HG03045 (cell line): ENCODE results near the gene IPO8.

Experiments
- ATAC-seq: cut with Tn5 transposase; IDR thresholded peaks from one replicate; pipeline ENCODE4 v1.9.1; 2021; ENCODE audit warnings: mild to moderate bottlenecking, moderate library complexity; ENCODE audit not compliant: unreplicated experiment

Gene IPO8

GRCh38 chr12:30695199-30696102, at the start of gene IPO8:
IPO8 (minus strand) TSS chr12:30695869; CDS start chr12:30695647, 222 bp downstream.
- peak; percentile 77 for ATAC-seq

GRCh38 chr12:30744321-30744720, 48.7 kb upstream of the IPO8 start:
- no peak for ATAC-seq

- ATAC-seq, result no peak
These were observed 44.6 kb upstream of the IPO8 start for GRCh38 chr12:30740274-30740673.

GRCh38 chr12:30739020-30739419, 43.4 kb upstream of the IPO8 start:
- ATAC-seq, result no peak

GRCh38 chr12:30732954-30733637, 37.4 kb upstream of the IPO8 start:
- ATAC-seq, result no peak

- ATAC-seq, result no peak
These were observed 34.3 kb upstream of the IPO8 start for GRCh38 chr12:30730011-30730410.

GRCh38 chr12:30729547-30729946, 33.9 kb upstream of the IPO8 start:
- ATAC-seq, result no peak

- ATAC-seq, result no peak
These were observed 31.0 kb upstream of the IPO8 start for GRCh38 chr12:30726647-30727046.

- no peak for ATAC-seq
These were observed 30.1 kb upstream of the IPO8 start for GRCh38 chr12:30725739-30726138.

GRCh38 chr12:30719060-30719459, 23.4 kb upstream of the IPO8 start:
- no peak for ATAC-seq

GRCh38 chr12:30707613-30708342, 12.1 kb upstream of the IPO8 start:
- no peak for ATAC-seq

GRCh38 chr12:30706476-30706875, 10.8 kb upstream of the IPO8 start:
- no peak for ATAC-seq

- no peak for ATAC-seq
These were observed 5.4 kb upstream of the IPO8 start for GRCh38 chr12:30701056-30701455.

GRCh38 chr12:30700216-30700900, 4.7 kb upstream of the IPO8 start:
- no peak for ATAC-seq

GRCh38 chr12:30698346-30698745, 2.7 kb upstream of the IPO8 start:
- ATAC-seq, result no peak

GRCh38 chr12:30696943-30697342, 1.3 kb upstream of the IPO8 start:
- no peak for ATAC-seq

GRCh38 chr12:30696486-30696885, 817 bp upstream of the IPO8 start:
- ATAC-seq, result no peak

GRCh38 chr12:30696103-30696408, 387 bp upstream of the IPO8 start:
- ATAC-seq, result peak; percentile 33

- peak; percentile 31 for ATAC-seq
These were observed 1.1 kb downstream of the IPO8 start for GRCh38 chr12:30694412-30695198.

GRCh38 chr12:30692470-30692869, 3.2 kb downstream of the IPO8 start:
- ATAC-seq, result no peak
